GM20431 (cell line): ENCODE data around the gene KCNJ5.

Experiments used
- in situ Hi-C: fragments of 300-500 bp; cut with MseI, MboI; formaldehyde crosslinking; loops from one replicate; pipeline ENCODE4 v1.15.0; 2020; ENCODE audit warnings: low sequenced_read_pairs; ENCODE audit not compliant: unreplicated experiment

The KCNJ5 gene

GRCh38 chr11:128868841-128869671 is 22.1 kb upstream of the KCNJ5 start:
- in situ Hi-C loops = no loop called here

GRCh38 chr11:128871168-128871610 is 20.0 kb upstream of the KCNJ5 start:
- in situ Hi-C loops = no loop called here

GRCh38 chr11:128872094-128872493 is 19.1 kb upstream of the KCNJ5 start:
- in situ Hi-C loops = no loop called here

DNA sequence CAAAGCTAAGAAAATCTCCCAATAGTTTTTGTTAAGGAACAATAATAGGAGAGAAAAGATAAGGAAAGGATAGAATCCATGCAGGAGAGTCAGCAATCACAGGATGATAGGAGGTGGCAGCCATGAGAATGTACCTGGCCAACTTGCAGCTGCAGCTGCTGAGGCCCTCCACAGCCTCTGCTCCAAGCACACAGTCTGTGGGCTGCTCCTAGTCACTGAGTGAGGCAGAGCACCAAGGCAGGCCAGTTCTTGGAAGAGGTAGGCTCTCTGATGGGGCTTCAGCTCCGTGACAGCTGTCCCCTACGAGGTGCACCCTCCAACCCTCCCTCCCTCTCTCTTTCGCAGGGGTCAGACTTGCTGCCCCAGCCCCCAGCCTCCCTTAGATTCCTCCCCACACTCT is 18.6 kb upstream of the KCNJ5 start:
- in situ Hi-C loops = no loop called here

GRCh38 chr11:128874427-128874826 is 16.7 kb upstream of the KCNJ5 start:
- in situ Hi-C loops = no loop called here

DNA sequence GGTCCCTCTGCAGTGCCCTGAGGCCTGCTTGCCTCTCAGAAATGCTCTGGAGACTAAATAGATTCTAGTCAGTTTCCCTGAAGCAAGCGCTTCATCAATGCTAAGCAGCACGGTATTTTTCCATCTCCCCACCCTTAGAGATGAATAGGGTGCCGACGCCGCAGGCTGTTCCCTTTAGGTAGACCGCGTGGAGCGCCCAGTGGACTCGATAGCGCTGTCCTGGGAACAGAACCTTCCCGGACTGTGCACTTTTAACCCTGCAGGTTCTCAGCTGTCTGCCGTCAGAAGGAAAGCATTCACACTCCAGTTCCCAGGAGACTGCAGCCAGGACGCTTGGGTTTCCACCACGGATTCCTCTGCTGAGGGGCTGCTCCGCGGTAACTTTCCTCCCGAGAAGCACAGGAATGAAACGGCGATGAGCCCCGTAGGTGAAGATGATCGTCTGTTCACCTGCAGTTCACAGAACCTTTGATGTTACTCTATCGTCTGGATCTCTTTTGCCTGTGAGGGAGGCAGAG is 15.0 kb upstream of the KCNJ5 start:
- in situ Hi-C loops = no loop called here

DNA sequence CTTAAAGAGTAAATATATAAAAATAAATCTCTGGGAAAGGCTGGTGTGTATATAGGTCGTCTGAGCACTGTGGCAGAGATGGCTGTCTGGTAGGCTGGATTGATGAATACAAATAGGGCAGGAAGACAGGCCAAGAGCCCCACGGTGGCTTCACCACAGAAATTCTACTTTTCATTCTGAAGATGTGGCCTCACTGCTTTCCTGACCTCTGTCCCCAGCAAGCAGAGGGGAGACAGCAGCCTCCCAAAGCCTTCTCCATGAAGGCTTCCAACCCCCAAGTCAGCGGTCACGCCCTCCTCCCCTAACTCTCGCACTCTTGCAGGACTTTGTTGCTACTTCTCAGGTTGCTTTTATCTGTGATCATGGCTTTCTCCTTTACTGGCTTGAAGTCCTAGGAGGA is 13.4 kb upstream of the KCNJ5 start:
- in situ Hi-C loops = no loop called here

DNA sequence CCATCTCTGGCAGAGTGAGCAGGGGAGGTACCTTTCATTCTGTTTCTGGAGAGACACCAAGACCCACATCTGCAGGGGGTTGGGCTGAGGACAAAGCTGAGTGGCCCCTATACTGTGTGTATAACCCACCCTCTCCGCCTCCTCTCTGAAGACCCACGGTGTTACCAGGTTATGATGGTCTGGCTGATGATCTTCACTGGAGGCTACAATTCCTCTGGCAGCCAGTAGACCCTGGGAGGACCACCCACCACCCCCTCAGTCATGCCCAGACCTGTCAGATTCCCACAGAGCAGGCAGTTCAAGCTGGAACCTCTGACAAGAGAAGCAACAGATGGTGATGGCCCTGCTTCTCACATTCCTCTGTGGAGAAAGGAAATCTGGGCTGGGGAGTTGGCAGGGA is 12.7 kb upstream of the KCNJ5 start:
- in situ Hi-C loops = no loop called here

- in situ Hi-C loops = no loop called here
Observed at GRCh38 chr11:128879817-128880216, 11.3 kb upstream of the KCNJ5 start.

DNA sequence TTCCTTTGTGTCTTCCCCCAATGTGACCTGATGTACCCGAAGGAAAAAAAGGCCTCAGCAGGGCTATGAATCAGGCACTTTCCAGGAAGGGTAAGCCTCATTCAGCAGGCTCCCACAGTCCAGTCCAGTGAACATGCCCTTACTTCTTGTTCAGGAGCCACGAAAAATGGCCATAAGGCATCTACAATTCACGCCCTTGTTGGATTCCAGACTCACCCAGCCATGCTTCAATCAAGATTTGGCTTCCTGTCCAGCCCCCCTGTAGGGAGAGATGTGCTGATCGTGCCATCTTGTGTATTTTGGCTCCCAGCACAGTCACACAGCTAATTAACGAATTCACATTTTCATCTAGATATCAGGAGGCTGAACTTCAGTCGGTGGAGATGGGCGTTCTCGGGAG is 9.9 kb upstream of the KCNJ5 start:
- in situ Hi-C loops = no loop called here

DNA sequence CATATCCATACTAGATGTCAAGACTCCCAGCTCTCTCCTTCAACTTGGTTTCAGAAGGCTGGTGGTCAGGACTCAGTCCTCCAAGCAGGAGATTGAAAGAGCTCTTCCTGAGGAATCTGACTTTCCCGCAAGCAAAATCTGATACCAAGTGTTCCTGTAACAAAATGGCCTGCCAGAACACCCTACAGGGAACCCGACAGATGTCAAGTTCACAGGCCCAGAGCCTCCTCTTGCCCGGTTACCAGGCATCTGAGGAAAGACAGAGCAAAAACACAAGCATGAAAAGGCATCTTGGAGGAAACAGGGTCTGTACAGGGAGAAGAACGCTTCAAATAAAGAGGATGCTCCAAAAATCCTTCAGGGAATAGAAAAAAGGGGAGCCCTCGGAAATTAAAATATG is 8.7 kb upstream of the KCNJ5 start:
- in situ Hi-C loops = no loop called here

DNA sequence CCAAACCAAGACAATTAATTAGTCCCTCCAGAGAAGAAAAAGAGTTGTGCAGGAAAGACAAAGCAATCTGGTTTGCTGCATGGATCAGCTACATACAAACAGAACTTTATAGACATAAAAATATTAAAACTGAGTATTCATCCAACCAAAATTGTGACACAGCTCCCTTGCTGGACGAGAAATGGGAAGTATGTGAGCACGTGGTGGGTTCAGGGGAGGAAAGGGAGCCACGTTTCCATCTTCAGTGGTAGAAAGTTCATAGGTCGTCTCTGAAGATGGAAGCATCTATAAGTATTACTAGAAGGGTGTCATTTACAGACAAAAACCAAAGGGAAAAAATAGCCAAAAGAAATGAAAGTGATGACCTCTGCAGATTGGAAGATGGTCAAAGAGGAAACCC is 7.1 kb upstream of the KCNJ5 start:
- in situ Hi-C loops = no loop called here

GRCh38 chr11:128884703-128885338 is 6.3 kb upstream of the KCNJ5 start:
- in situ Hi-C loops = loop anchor here (5.0 kb wide), 1 partner anchor 67 kb away; no protein-coding TSS in a partner anchor

GRCh38 chr11:128886406-128887124 is 4.6 kb upstream of the KCNJ5 start:
- in situ Hi-C loops = loop anchor here (5.0 kb wide), 1 partner anchor 66 kb away; no protein-coding TSS in a partner anchor

GRCh38 chr11:128888034-128888985 is 2.8 kb upstream of the KCNJ5 start:
- in situ Hi-C loops = loop anchor here (5.0 kb wide), 1 partner anchor 64 kb away; no protein-coding TSS in a partner anchor

- in situ Hi-C loops = loop anchor here (5.0 kb wide), 1 partner anchor 63 kb away; no protein-coding TSS in a partner anchor
Observed at GRCh38 chr11:128889657-128890213, 1.4 kb upstream of the KCNJ5 start.

GRCh38 chr11:128890216-128890542 is 977 bp upstream of the KCNJ5 start:
- in situ Hi-C loops = no loop called here

DNA sequence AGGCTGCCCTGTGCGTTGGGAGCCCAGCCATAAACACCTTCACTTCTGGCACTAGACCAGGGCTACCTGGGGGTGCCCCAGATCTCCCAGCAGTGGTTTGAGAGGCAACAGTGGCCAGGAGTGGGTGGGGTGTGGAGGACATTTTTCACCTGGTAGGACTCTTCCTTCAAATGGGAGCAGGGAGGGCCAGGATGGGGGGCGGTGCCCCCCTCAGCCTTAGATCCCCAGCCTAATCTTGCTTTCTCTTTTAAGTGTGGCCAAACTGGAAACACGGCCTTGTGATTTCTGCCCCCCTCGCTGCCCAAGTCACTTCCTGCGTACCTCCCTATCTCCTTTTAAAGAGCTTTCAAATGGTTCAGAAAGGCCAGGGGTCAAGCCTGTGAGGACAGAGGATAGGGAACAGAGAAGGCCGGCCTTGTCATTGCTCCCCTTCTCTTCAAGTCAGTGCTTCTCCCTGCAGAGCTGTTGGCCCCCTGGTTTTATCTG is 800 bp downstream of the KCNJ5 start:
- in situ Hi-C loops = no loop called here
